Hypothalamus (tissue), 51 donors: ENCODE measurements around the gene PAQR6.

ENCODE experiments used
- DNase-seq, 51 donors: peaks; one replicate each; lab custom pipeline; 2025; lab: John Stamatoyannopoulos, UW

The PAQR6 gene

GRCh38 chr1:156200044-156200443 lies 47.8 kb downstream of the PAQR6 start:
- no peak for DNase-seq

- no peak for DNase-seq
These were observed 49.0 kb downstream of the PAQR6 start for GRCh38 chr1:156198831-156199349.

DNA sequence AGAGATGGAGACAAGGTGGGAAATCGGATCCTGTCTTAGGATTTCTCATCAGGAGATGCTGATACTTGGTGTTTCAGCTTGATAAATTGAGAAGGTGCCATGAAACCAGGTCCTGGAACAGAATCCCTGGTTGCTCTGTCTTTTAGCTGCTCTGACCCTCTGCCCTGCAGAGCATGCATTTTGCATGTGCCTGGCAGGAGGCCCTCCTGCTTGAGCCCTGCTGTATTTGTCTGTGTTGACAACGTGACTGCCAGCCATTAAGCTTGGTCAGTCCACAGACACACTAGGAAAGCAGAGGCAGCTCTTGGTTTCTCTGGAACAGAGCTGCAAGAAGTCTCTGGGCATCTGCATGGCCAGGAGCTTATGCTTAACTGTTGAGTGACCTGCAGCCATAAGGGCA lies 51.4 kb downstream of the PAQR6 start:
- DNase-seq, result no peak

DNA sequence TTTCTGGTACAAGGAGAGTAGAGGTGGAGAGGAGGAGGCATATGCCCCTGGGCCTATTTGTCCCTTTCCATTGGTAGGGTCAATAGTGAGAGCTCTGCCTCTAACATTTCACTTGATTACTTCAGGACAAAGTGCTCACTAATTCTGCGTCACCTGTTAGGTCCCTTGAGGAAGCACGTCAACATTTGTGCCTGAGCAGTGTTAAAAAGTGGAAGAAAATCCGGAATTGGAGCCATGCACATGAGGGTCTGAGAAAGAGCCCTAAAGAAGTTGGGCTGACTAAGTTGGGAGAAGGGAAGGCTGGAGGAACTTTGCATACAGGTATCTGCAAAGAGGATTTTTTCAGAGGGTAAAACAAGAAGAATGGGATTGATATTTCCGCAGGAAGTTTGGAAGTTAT lies 52.0 kb downstream of the PAQR6 start:
- DNase-seq, result no peak

- DNase-seq, result peak in 9 of 51 donors; percentile 13 to 75 (median 33)
These were observed 53.6 kb downstream of the PAQR6 start for GRCh38 chr1:156194300-156194652.

- peak; percentile 55 to 99 (median 96) for DNase-seq
These were observed 54.2 kb downstream of the PAQR6 start, which contains the start of gene SLC25A44 for GRCh38 chr1:156193488-156194299. SLC25A44 (plus strand) TSS chr1:156194104; CDS start chr1:156199848, 5,744 bp downstream.
